GM12878 (cell line): Measurements from ENCODE around the gene TNFAIP1. TPM values are rescaled to one million over a fixed set of nuclear protein-coding genes. Genes with fewer than 3 reads are reported as not detected.

Source experiments
- ATAC-seq: fragments of 200-7000 bp; cut with Tn5 transposase; 3 replicates; pipeline ENCODE4 v1.9.1; 2020; ENCODE audit warnings: mild to moderate bottlenecking, moderate library complexity
- BruUV-seq: library from RNA; stranded (reverse); fragments of 400-500 nt; replicated peaks from 2 replicates; lab custom pipeline; 2021; lab: Mats Ljungman, UMichigan
- CTCF ChIA-PET: fragments of 300-600 bp; sonication (Branson Sonifier 250); formaldehyde crosslinking; extraction: SDS; loops from one replicate; lab custom pipeline; 2021; ENCODE audit warnings: inconsistent platforms; lab: Yijun Ruan, JAX
- POLR2A ChIA-PET: fragments of 350-600 bp; formaldehyde crosslinking; extraction: SDS; loops from one replicate; lab custom pipeline; 2021; ENCODE audit warnings: inconsistent platforms; lab: Charles Lee
- RAD21 ChIA-PET: fragments of 300-600 bp; sonication (Branson Sonifier 250); formaldehyde crosslinking; loops from one replicate; lab custom pipeline; 2023; ENCODE audit warnings: antibody characterized with exemption; ENCODE audit not compliant: unreplicated experiment; lab: Charles Lee
- SMC1A ChIA-PET: fragments of 300-600 bp; sonication (Branson Sonifier 250); formaldehyde crosslinking; loops from one replicate; lab custom pipeline; 2023; ENCODE audit not compliant: unreplicated experiment, uncharacterized antibody; lab: Charles Lee
- DNase-seq: peaks from one replicate; pipeline ENCODE4 v3.0.0-alpha.2; 2011; ENCODE audit warnings: low read depth, low spot score
- FAIRE-seq: peaks from 3 replicates; lab custom pipeline; 2011; peaks lifted over from hg19 to GRCh38; lab: Jason Lieb, UNC
- H2AFZ ChIP-seq: 2 replicates; pipeline ENCODE4 v1.6.0; 2011; ENCODE audit warnings: low read depth, low read length, control low read depth; ENCODE audit not compliant: control insufficient read depth
- H3K27ac ChIP-seq: 2 replicates; pipeline ENCODE4 v1.5.1; 2011; ENCODE audit warnings: control low read depth; ENCODE audit not compliant: control insufficient read depth, insufficient read depth
- H3K27me3 ChIP-seq, 2 experiments: replicated peaks in 1 of 2; 2 replicates each; pipeline versions ENCODE4 v1.6.0 to v1.6.1; 2011; ENCODE audit warnings: low read length in 1 of 2; ENCODE audit not compliant: control insufficient read depth in 2 of 2, insufficient read depth in 2 of 2
- H3K36me3 ChIP-seq, 2 experiments: 2 replicates each; pipeline ENCODE4 v1.5.1; 2011; ENCODE audit warnings: low read length in 1 of 2; ENCODE audit not compliant: control insufficient read depth in 2 of 2, insufficient read depth in 2 of 2
- H3K4me1 ChIP-seq: 2 replicates; pipeline ENCODE4 v1.6.1; 2011; ENCODE audit warnings: mild to moderate bottlenecking, low read length, moderate library complexity, mixed read lengths; ENCODE audit not compliant: control insufficient read depth, insufficient read depth
- H3K4me2 ChIP-seq: 2 replicates; pipeline ENCODE4 v1.6.0; 2011; ENCODE audit warnings: control low read depth; ENCODE audit not compliant: control insufficient read depth, insufficient read depth
- H3K4me3 ChIP-seq: fragments of 200-600 bp; sonication (generic); 2 replicates; pipeline ENCODE4 v1.5.1; 2016
- H3K79me2 ChIP-seq: 2 replicates; pipeline ENCODE4 v1.6.0; 2011; ENCODE audit warnings: low read length; ENCODE audit not compliant: control insufficient read depth, insufficient read depth
- H3K9ac ChIP-seq: 2 replicates; pipeline ENCODE4 v1.8.0; 2011; ENCODE audit warnings: low read length, control low read depth, mixed read lengths; ENCODE audit not compliant: control insufficient read depth, insufficient read depth
- H3K9me3 ChIP-seq: replicated peaks from 3 replicates; pipeline ENCODE4 v1.5.1; 2011; ENCODE audit warnings: mild to moderate bottlenecking, low read length; ENCODE audit not compliant: control insufficient read depth, insufficient read depth
- H4K20me1 ChIP-seq: 2 replicates; pipeline ENCODE4 v1.6.0; 2011; ENCODE audit not compliant: control insufficient read depth, insufficient read depth
- NFIC ChIP-seq: IDR thresholded peaks from 2 replicates; pipeline ENCODE4 v1.6.1; 2012; ENCODE audit warnings: low read depth, mild to moderate bottlenecking, inconsistent platforms, low read length, moderate library complexity
- ZBTB33 ChIP-seq: fragments of 450-650 bp; IDR thresholded peaks from 2 replicates; pipeline ENCODE4 v1.6.1; 2017; ENCODE audit warnings: mild to moderate bottlenecking
- WGBS: methylation state at CpG from one replicate; pipeline ENCODE4 v1.1.6; 2016; ENCODE audit warnings: low lambda C conversion rate; ENCODE audit not compliant: insufficient replicate concordance, insufficient coverage; ENCODE audit errors: missing lambda C conversion rate; 5-methylcytosine and 5-hydroxymethylcytosine counted together
- in situ Hi-C: fragments of 300-500 bp; cut with MboI; formaldehyde crosslinking; loops from 9 replicates; pipeline ENCODE4 v1.14.3; 2018; ENCODE audit warnings: mixed read lengths
- intact Hi-C: fragments of 100-400 bp; cut with micrococcal nuclease; formaldehyde crosslinking; loops from one replicate; pipeline ENCODE4 v1.14.2; 2022; ENCODE audit not compliant: unreplicated experiment
- polyA plus RNA-seq, 11 experiments: library from polyadenylated mRNA; depleted of rRNA in 4 of 11; unstranded in 6 of 11; stranded (reverse) in 5 of 11; fragments of >200 nt; fragmentation: Nextera tagmentation in 4 of 11; fragmentation: Illumina TruSeq in 1 of 11; extraction: Ambion mirVana in 4 of 11; extraction: Trizol in 1 of 11; gene quantifications; 1 replicate in 1 of 11; 2 replicates in 10 of 11; pipeline versions ENCODE4 v1.2.1 to v1.2.3, GENCODE V29; 2011 to 2016; ENCODE audit warnings: inconsistent platforms in 2 of 11, missing spikeins in 2 of 11, low read depth in 1 of 11
- total RNA-seq, 4 experiments: library from RNA; depleted of rRNA in 3 of 4; stranded (reverse); fragments of >200 nt in 3 of 4; fragmentation: Illumina TruSeq in 1 of 4; extraction: Trizol in 1 of 4; gene quantifications; 2 replicates each; pipeline versions ENCODE4 v1.2.1 to v1.2.3, GENCODE V29; 2013 to 2021
- TF ChIP-seq, protein P1 (sequence below): fragments of 450-650 bp; IDR thresholded peaks from 2 replicates; pipeline ENCODE4 v1.6.1; 2016; ENCODE audit warnings: mild to moderate bottlenecking

Gene TNFAIP1
- total and polyA plus RNA-seq, 10 of the 15 experiments (the other 5 are each of a cell fraction or from before 2014, with no cell fraction given) = 1.8 to 16.9 (median 11.7) TPM

DNA sequence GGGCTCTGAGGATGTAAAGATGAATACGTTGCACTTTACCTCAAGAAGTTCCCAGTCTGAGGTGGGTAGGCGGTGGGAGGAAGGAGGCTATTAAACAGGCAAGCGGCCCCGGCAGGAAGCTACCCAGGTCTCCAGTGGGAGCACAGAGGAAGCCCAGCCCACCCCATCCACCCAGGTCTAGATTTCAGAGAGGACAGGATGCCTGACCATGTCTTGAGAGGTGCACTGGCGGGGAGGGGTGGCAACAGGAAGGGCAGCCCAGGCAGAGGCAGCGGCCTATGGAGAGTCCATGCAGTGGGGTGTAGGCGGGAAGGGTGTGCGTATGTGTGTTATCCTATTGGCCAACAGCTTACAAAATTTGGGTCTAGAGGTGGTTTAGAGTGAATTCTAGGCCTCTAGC, 49.8 kb downstream of the TNFAIP1 start:
- WGBS = 41% methylated on average over 8 of the region's 8 CpGs
- in situ Hi-C loops = no loop called here
- ATAC-seq (peak; percentile 32; the same call in 2 of the 3 replicates), FAIRE-seq (no peak), DNase-seq (no peak)
- Histone ChIP-seq H3K9ac (peak overlapping the region; percentile 58; the same call in 1 of the 2 replicates), H3K4me3 (peak overlapping the region; percentile 65), H3K79me2 (peaks cover 2% of the 10 kb centered on the region; the same call in 1 of the 2 replicates), H3K4me1 (no peaks in the 10 kb centered on the region), H2AFZ (peak overlapping the region; percentile 33), H3K27me3 (no peaks in the 10 kb centered on the region; a peak in 2 of 4 replicates), H3K27ac (no peak overlapping the region), H4K20me1 (no peaks in the 10 kb centered on the region), H3K9me3 (no peaks in the 10 kb centered on the region), H3K4me2 (peak overlapping the region; percentile 82), H3K36me3 (peaks cover 0 to 4% of the 10 kb centered on the region in 2 experiments; a peak in 2 of 4 replicates)
- BruUV-seq = no TSS peak
- ChIA-PET CTCF (interaction anchor here (3.6 kb wide), 1 partner anchor 31 kb away, joined by 14 read pairs; no protein-coding TSS in a partner anchor), RAD21 (no interaction called here), SMC1A (no interaction called here), POLR2A (interaction anchor here (0.5 kb wide), 1 partner anchor 180 kb away, joined by 4 read pairs; no protein-coding TSS in a partner anchor)
- intact Hi-C loops = no loop called here
- 0 out of 2 replicates have a peak, but pooled peaks have one; percentile 36 for TF ChIP-seq ZBTB33
- TF ChIP-seq, protein P1, sequence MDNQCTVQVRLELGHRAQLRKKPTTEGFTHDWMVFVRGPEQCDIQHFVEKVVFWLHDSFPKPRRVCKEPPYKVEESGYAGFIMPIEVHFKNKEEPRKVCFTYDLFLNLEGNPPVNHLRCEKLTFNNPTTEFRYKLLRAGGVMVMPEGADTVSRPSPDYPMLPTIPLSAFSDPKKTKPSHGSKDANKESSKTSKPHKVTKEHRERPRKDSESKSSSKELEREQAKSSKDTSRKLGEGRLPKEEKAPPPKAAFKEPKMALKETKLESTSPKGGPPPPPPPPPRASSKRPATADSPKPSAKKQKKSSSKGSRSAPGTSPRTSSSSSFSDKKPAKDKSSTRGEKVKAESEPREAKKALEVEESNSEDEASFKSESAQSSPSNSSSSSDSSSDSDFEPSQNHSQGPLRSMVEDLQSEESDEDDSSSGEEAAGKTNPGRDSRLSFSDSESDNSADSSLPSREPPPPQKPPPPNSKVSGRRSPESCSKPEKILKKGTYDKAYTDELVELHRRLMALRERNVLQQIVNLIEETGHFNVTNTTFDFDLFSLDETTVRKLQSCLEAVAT = 0 out of 2 replicates have a peak, but pooled peaks have one; percentile 21
- no peak for TF ChIP-seq NFIC
